HepG2 (cell line): Measurements from ENCODE around the gene PRKAR2B. TPM values are rescaled to one million over a fixed set of nuclear protein-coding genes. Genes with fewer than 3 reads are reported as not detected.

Experiments
- CHD2 ChIP-seq: IDR thresholded peaks from 2 replicates; pipeline ENCODE4 v1.6.1; 2011; ENCODE audit warnings: low read depth, low read length, improper control_type of control experiment
- CREB1 ChIP-seq, 2 experiments: fragments of 450-650 bp in 1 of 2; IDR thresholded peaks; 2 replicates each; pipeline ENCODE4 v1.6.1; 2016 to 2017; ENCODE audit warnings: control low read depth in 1 of 2, mild to moderate bottlenecking in 1 of 2, missing compliant biosample characterization in 1 of 2, missing genetic modification characterization in 1 of 2
- FOXA1 ChIP-seq, 2 experiments: fragments of 450-650 bp in 1 of 2; sonication (generic) in 1 of 2; formaldehyde crosslinking in 1 of 2; IDR thresholded peaks; 2 replicates each; pipeline versions ENCODE4 v1.4.0 to v1.6.1; 2016 to 2020; ENCODE audit warnings: missing genetic modification reagents in 1 of 2
- FOXJ3 ChIP-seq: sonication (generic); formaldehyde crosslinking; IDR thresholded peaks from 2 replicates; pipeline ENCODE4 v1.4.0; 2020; ENCODE audit warnings: missing genetic modification reagents, mild to moderate bottlenecking, borderline replicate concordance
- GMEB1 ChIP-seq: sonication (generic); formaldehyde crosslinking; IDR thresholded peaks from 2 replicates; pipeline ENCODE4 v1.5.1; 2020; ENCODE audit warnings: missing genetic modification reagents, mild to moderate bottlenecking, borderline replicate concordance
- HNRNPK ChIP-seq: fragments of 200-400 bp; formaldehyde crosslinking; IDR thresholded peaks from 2 replicates; pipeline ENCODE4 v1.6.1; 2018; ENCODE audit warnings: low read length, low read depth, moderate library complexity, mild to moderate bottlenecking; ENCODE audit not compliant: poor library complexity, severe bottlenecking
- HOMEZ ChIP-seq: IDR thresholded peaks from 2 replicates; pipeline ENCODE4 v1.6.1; 2016; ENCODE audit warnings: low read depth
- MEIS1 ChIP-seq: sonication (generic); formaldehyde crosslinking; IDR thresholded peaks from 2 replicates; pipeline ENCODE4 v1.9.0; 2021; ENCODE audit warnings: mild to moderate bottlenecking, missing genetic modification reagents, moderate library complexity, borderline replicate concordance
- MXI1 ChIP-seq: IDR thresholded peaks from 3 replicates; pipeline ENCODE4 v1.6.1; 2012; ENCODE audit warnings: low read depth, low read length, inconsistent platforms, borderline replicate concordance
- RXRB ChIP-seq: IDR thresholded peaks from 2 replicates; pipeline ENCODE4 v1.6.1; 2016; ENCODE audit warnings: borderline replicate concordance, missing genetic modification reagents, missing compliant biosample characterization
- SIN3B ChIP-seq: fragments of 150-350 bp; IDR thresholded peaks from 2 replicates; pipeline ENCODE4 v1.6.1; 2014; ENCODE audit warnings: low read length
- SP1 ChIP-seq, 2 experiments: fragments of 450-650 bp in 1 of 2; sonication (generic) in 1 of 2; formaldehyde crosslinking in 1 of 2; IDR thresholded peaks; 2 replicates each; pipeline versions ENCODE4 v1.4.0 to v1.6.1; 2016 to 2020; ENCODE audit warnings: missing genetic modification reagents in 1 of 2
- SP2 ChIP-seq: sonication (generic); formaldehyde crosslinking; IDR thresholded peaks from 2 replicates; pipeline ENCODE4 v1.5.1; 2020; ENCODE audit warnings: mild to moderate bottlenecking, missing genetic modification reagents
- SRY ChIP-seq: sonication (generic); formaldehyde crosslinking; IDR thresholded peaks from 2 replicates; pipeline ENCODE4 v1.8.0; 2022; ENCODE audit warnings: mild to moderate bottlenecking, missing genetic modification reagents
- SYNCRIP ChIP-seq: fragments of 200-400 bp; formaldehyde crosslinking; IDR thresholded peaks from 2 replicates; pipeline ENCODE4 v1.6.1; 2018; ENCODE audit warnings: mild to moderate bottlenecking, low read depth, low read length; ENCODE audit not compliant: insufficient read depth
- TBL1XR1 ChIP-seq: fragments of 150-350 bp; IDR thresholded peaks from 2 replicates; pipeline ENCODE4 v1.6.1; 2014; ENCODE audit warnings: borderline replicate concordance, low read length; ENCODE audit not compliant: partially characterized antibody
- TCF12 ChIP-seq, 2 experiments: fragments of 450-650 bp in 1 of 2; sonication (generic) in 1 of 2; formaldehyde crosslinking in 1 of 2; IDR thresholded peaks; 2 replicates each; pipeline versions ENCODE4 v1.6.1 to v1.8.0; 2017 to 2022; ENCODE audit warnings: antibody characterized with exemption in 1 of 2, mild to moderate bottlenecking in 1 of 2, missing genetic modification reagents in 1 of 2, moderate library complexity in 1 of 2
- TGIF2 ChIP-seq: IDR thresholded peaks from 2 replicates; pipeline ENCODE4 v1.6.1; 2016; ENCODE audit warnings: control low read depth, missing compliant biosample characterization
- THAP11 ChIP-seq: IDR thresholded peaks from 2 replicates; pipeline ENCODE4 v1.6.1; 2016; ENCODE audit warnings: missing biosample characterization, missing genetic modification reagents
- ZBTB10 ChIP-seq: sonication (generic); formaldehyde crosslinking; IDR thresholded peaks from 2 replicates; pipeline ENCODE4 v1.4.0; 2020; ENCODE audit warnings: missing genetic modification reagents, borderline replicate concordance
- ZFY ChIP-seq: sonication (generic); formaldehyde crosslinking; IDR thresholded peaks from 2 replicates; pipeline ENCODE4 v1.4.0; 2020; ENCODE audit warnings: missing genetic modification reagents
- ZNF563 ChIP-seq: sonication (generic); formaldehyde crosslinking; IDR thresholded peaks from 2 replicates; pipeline ENCODE4 v1.8.0; 2022; ENCODE audit warnings: mild to moderate bottlenecking, moderate library complexity, missing genetic modification reagents
- polyA plus RNA-seq, 8 experiments: library from polyadenylated mRNA; depleted of rRNA in 3 of 8; stranded (reverse) in 7 of 8; unstranded in 1 of 8; fragments of >200 nt; fragmentation: Illumina TruSeq in 4 of 8; extraction: Trizol in 4 of 8; gene quantifications; 2 replicates each; pipeline versions ENCODE4 v1.2.1 to v1.2.3, GENCODE V29; 2011 to 2016; ENCODE audit warnings: low read depth in 4 of 8, missing spikeins in 1 of 8, mixed read lengths in 1 of 8; ENCODE audit not compliant: insufficient read depth in 1 of 8
- total RNA-seq, 5 experiments: library from RNA; depleted of rRNA; stranded (reverse); fragments of >200 nt; fragmentation: Illumina TruSeq; extraction: Trizol; gene quantifications; 2 replicates each; pipeline ENCODE4 v1.2.3, GENCODE V29; 2016; ENCODE audit warnings: low read depth in 1 of 5

PRKAR2B gene
- total and polyA plus RNA-seq, 2 of the 13 experiments (the other 11 are each of a cell fraction or from before 2014, with no cell fraction given): not detected

GRCh38 chr7:107168233-107169119, 124.0 kb downstream of the PRKAR2B start, which contains the start of gene HBP1 (continued):
- TF ChIP-seq CREB1 (IDR thresholded peaks at IDR 0.05) (peak; percentile 87), CREB1 (CRISPR knock-in tag; IDR thresholded peaks at IDR 0.05) (peak; percentile 95), SIN3B (peak; percentile 16; the same call in 1 of the 2 replicates), MXI1 (peak; percentile 90; the same call in 2 of the 3 replicates), RXRB (CRISPR knock-in tag) (no peak; the same call in 1 of the 2 replicates), ZBTB10 (CRISPR knock-in tag) (0 out of 2 replicates have a peak, but pooled peaks have one; percentile 7), SP2 (CRISPR knock-in tag) (peak; percentile 99), SRY (CRISPR knock-in tag) (0 out of 2 replicates have a peak, but pooled peaks have one; percentile 30), THAP11 (CRISPR knock-in tag) (peak; percentile 98), SYNCRIP (no peak), FOXA1 (IDR thresholded peaks at IDR 0.05) (peak; percentile 83), FOXA1 (CRISPR knock-in tag; IDR thresholded peaks at IDR 0.05) (peak; percentile 94), FOXJ3 (CRISPR knock-in tag) (peak; percentile 87; the same call in 1 of the 2 replicates), CHD2 (peak; percentile 71; the same call in 1 of the 2 replicates), TGIF2 (CRISPR knock-in tag) (peak; percentile 18), TBL1XR1 (peak; percentile 34), HOMEZ (CRISPR knock-in tag) (no peak; the same call in 1 of the 2 replicates), TCF12 (IDR thresholded peaks at IDR 0.05) (no peak), TCF12 (CRISPR knock-in tag; IDR thresholded peaks at IDR 0.05) (no peak), SP1 (IDR thresholded peaks at IDR 0.05) (0 out of 2 replicates have a peak, but pooled peaks have one; percentile 55), SP1 (CRISPR knock-in tag; IDR thresholded peaks at IDR 0.05) (peak; percentile 73), GMEB1 (CRISPR knock-in tag) (peak; percentile 49; the same call in 1 of the 2 replicates), ZNF563 (CRISPR knock-in tag) (no peak), ZFY (CRISPR knock-in tag) (peak; percentile 57), HNRNPK (peak; percentile 65), MEIS1 (CRISPR knock-in tag) (0 out of 2 replicates have a peak, but pooled peaks have one; percentile 9)
